ENCODE data around the gene PSD2. TPM values are rescaled to one million over a fixed set of nuclear protein-coding genes. Genes with fewer than 3 reads are reported as not detected.
A peak's percentile ranks its signal among the peaks of the same experiment; 100 is the strongest.
"Not testable (repeated sequence)": the region's sequence is repeated elsewhere in the genome, so short reads cannot be mapped to it uniquely, and the experiment has no call there.

Gene PSD2
- total RNA-seq, 1 donor from 2014 or later, result not detected

GRCh38 chr5:139788294-139788910 is 7.2 kb upstream of the PSD2 start:
- no peak for DNase-seq
- Mint-ChIP-seq H3K27me3 (peaks cover 24% of the 10 kb centered on the region), H3K4me1 (peaks cover 11% of the 10 kb centered on the region), H3K27ac (no peak overlapping the region), H3K36me3 (ENCODE audit: low read depth) (no peaks in the 10 kb centered on the region), H3K4me3 (peak overlapping the region; percentile 64), H3K9me3 (no peaks in the 10 kb centered on the region)
- ATAC-seq (ENCODE audit: low read depth), result no peak
- POLR2A ChIA-PET, result interaction anchor here (0.6 to 1.4 kb wide), 4 partner anchors 51 to 156 kb away, joined by 3 to 8 read pairs (median 4); no protein-coding TSS in a partner anchor
- CTCF ChIA-PET, result interaction anchor here (0.9 to 9.2 kb wide), 6 partner anchors 13 to 368 kb away, joined by 3 to 151 read pairs (median 24); no protein-coding TSS in a partner anchor
- TF ChIP-seq CTCF (IDR thresholded peaks at IDR 0.05), result no peak
- intact Hi-C loops (cut with micrococcal nuclease), result no loop called here

GRCh38 chr5:139789116-139789844 is 6.3 kb upstream of the PSD2 start:
- Mint-ChIP-seq H3K36me3 (ENCODE audit: low read depth) (no peaks in the 10 kb centered on the region), H3K9me3 (no peaks in the 10 kb centered on the region), H3K4me3 (peak overlapping the region; percentile 29), H3K27ac (no peak overlapping the region), H3K27me3 (peaks cover 22% of the 10 kb centered on the region), H3K4me1 (peaks cover 11% of the 10 kb centered on the region)
- CTCF ChIA-PET, result interaction anchor here (1.5 to 9.2 kb wide), 4 partner anchors 55 to 178 kb away, joined by 7 to 151 read pairs (median 26); no protein-coding TSS in a partner anchor
- DNase-seq (no peak), ATAC-seq (ENCODE audit: low read depth) (no peak)
- intact Hi-C loops (cut with micrococcal nuclease), result no loop called here
- TF ChIP-seq CTCF (IDR thresholded peaks at IDR 0.05), result no peak
- POLR2A ChIA-PET, result interaction anchor here (1.4 kb wide), 1 partner anchor 50 kb away, joined by 3 read pairs; no protein-coding TSS in a partner anchor

- H3K27ac Mint-ChIP-seq, result no peak overlapping the region
- no peak overlapping the region for H3K4me3 Mint-ChIP-seq
- POLR2A ChIA-PET, result no interaction called here
- intact Hi-C loops (cut with micrococcal nuclease), result no loop called here
- no peak for TF ChIP-seq CTCF (IDR thresholded peaks at IDR 0.05)
- H3K27me3 Mint-ChIP-seq, result peaks cover 24% of the 10 kb centered on the region
- ATAC-seq (ENCODE audit: low read depth), result no peak
- no peaks in the 10 kb centered on the region for H3K9me3 Mint-ChIP-seq
- peaks cover 11% of the 10 kb centered on the region for H3K4me1 Mint-ChIP-seq
- no peaks in the 10 kb centered on the region for H3K36me3 Mint-ChIP-seq (ENCODE audit: low read depth)
- CTCF ChIA-PET, result interaction anchor here (9.2 kb wide), 1 partner anchor 178 kb away, joined by 151 read pairs; no protein-coding TSS in a partner anchor
- DNase-seq, result no peak
Observed at GRCh38 chr5:139789845-139790189, 5.8 kb upstream of the PSD2 start.

- Mint-ChIP-seq H3K4me3 (no peak overlapping the region), H3K9me3 (no peaks in the 10 kb centered on the region), H3K4me1 (peaks cover 19% of the 10 kb centered on the region), H3K27ac (no peak overlapping the region), H3K36me3 (ENCODE audit: low read depth) (no peaks in the 10 kb centered on the region), H3K27me3 (peaks cover 26% of the 10 kb centered on the region)
- DNase-seq (no peak), ATAC-seq (ENCODE audit: low read depth) (no peak)
- no peak for TF ChIP-seq CTCF (IDR thresholded peaks at IDR 0.05)
- ChIA-PET POLR2A (no interaction called here), CTCF (interaction anchor here (1.1 to 9.2 kb wide), 2 partner anchors 71 to 176 kb away, joined by 4 to 151 read pairs; no protein-coding TSS in a partner anchor)
- intact Hi-C loops (cut with micrococcal nuclease), result no loop called here
Observed at GRCh38 chr5:139792218-139792617, 3.4 kb upstream of the PSD2 start.

GRCh38 chr5:139792655-139793054 is 3.0 kb upstream of the PSD2 start:
- H3K27ac Mint-ChIP-seq; DNase-seq; H3K4me3 Mint-ChIP-seq; ATAC-seq (ENCODE audit: low read depth); H3K9me3 Mint-ChIP-seq; H3K36me3 Mint-ChIP-seq (ENCODE audit: low read depth); intact Hi-C loops (cut with micrococcal nuclease): not testable (repeated sequence)
- H3K27me3 Mint-ChIP-seq, result peaks cover 30% of the 10 kb centered on the region
- POLR2A ChIA-PET, result interaction anchor here (0.7 kb wide), 1 partner anchor 374 kb away, joined by 6 read pairs; no protein-coding TSS in a partner anchor
- CTCF ChIA-PET, result interaction anchor here (1.1 to 9.2 kb wide), 3 partner anchors 71 to 175 kb away, joined by 3 to 151 read pairs (median 4); no protein-coding TSS in a partner anchor
- H3K4me1 Mint-ChIP-seq, result peaks cover 15% of the 10 kb centered on the region

Measured in activated B cell treated with CpG ODN at 0.5 μM for 24 hours (primary cell).